Activated T-helper 1 cell treated with anti-CD3 and anti-CD28 coated beads, Interleukin-12 subunit alpha, Interleukin-12 subunit beta, Interleukin-2, Interleukin-4 antibody, amounts not matched to agents 30 ng/mL and 10 ng/mL and 1 ng/mL, durations not matched to agents 14 hours and 24 hours and 36 hours (primary cell): ENCODE measurements around the gene ZNF879. TPM values are rescaled to one million over a fixed set of nuclear protein-coding genes. Genes with fewer than 3 reads are reported as not detected.

ENCODE experiments used
- DNase-seq: peaks from one replicate; pipeline ENCODE4 v3.0.0; 2021; ENCODE audit warnings: low spot score
- H3K27ac Mint-ChIP-seq: one replicate; pipeline ENCODE4 v1.8.0; 2021; ENCODE audit warnings: mild to moderate bottlenecking, mixed read lengths
- H3K27me3 Mint-ChIP-seq: one replicate; pipeline ENCODE4 v1.8.0; 2022; ENCODE audit warnings: mild to moderate bottlenecking, moderate library complexity, mixed read lengths; ENCODE audit not compliant: insufficient read depth
- H3K36me3 Mint-ChIP-seq: one replicate; pipeline ENCODE4 v1.8.0; 2021; ENCODE audit warnings: low read depth, mixed read lengths
- H3K4me1 Mint-ChIP-seq: one replicate; pipeline ENCODE4 v1.8.0; 2021; ENCODE audit warnings: low read depth, mixed read lengths
- H3K4me3 Mint-ChIP-seq: one replicate; pipeline ENCODE4 v1.8.0; 2021; ENCODE audit warnings: mild to moderate bottlenecking, moderate library complexity, mixed read lengths
- H3K9me3 Mint-ChIP-seq: one replicate; pipeline ENCODE4 v1.8.0; 2021; ENCODE audit warnings: mixed read lengths
- intact Hi-C: fragments of 100-400 bp; cut with micrococcal nuclease; formaldehyde crosslinking; loops from one replicate; pipeline ENCODE4 v1.15.1; 2024
- total RNA-seq: library from RNA; stranded (reverse); gene quantifications from 2 replicates; pipeline ENCODE4 v1.2.3, GENCODE V29; 2022

Gene ZNF879
- total RNA-seq, 1 donor from 2014 or later = 2.2 TPM

DNA sequence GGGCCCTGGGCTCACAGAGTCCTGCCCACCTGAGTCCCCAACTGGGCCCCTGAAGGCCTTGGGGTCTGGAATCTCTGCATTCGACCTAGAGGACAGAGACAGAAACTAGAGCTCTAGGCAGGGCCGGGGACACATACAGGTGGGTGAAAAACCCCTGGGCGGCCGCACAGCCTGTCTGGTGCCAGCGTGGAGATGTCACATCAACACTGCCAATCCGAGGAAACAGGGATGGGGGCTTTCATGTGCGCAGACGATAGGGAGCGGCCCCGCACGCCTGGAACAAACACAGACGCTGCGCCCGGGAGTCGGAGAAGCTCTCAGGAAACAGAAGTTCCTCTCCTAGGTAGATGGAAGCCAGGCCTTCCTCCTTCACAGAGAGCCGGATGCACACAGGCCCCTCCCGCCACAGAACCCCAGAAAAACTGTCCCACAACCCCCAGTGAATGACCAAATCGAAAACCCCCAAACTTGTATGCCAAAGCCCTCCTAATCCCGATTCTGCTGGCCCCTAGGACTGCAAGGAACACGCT, 30.3 kb upstream of the ZNF879 start:
- H3K9me3 Mint-ChIP-seq = peaks cover 26% of the 10 kb centered on the region
- H3K4me1 Mint-ChIP-seq = no peaks in the 10 kb centered on the region
- peaks cover 10% of the 10 kb centered on the region for H3K27me3 Mint-ChIP-seq
- intact Hi-C loops = no loop called here
- no peak overlapping the region for H3K27ac Mint-ChIP-seq
- H3K4me3 Mint-ChIP-seq = no peak overlapping the region
- no peak for DNase-seq
- no peaks in the 10 kb centered on the region for H3K36me3 Mint-ChIP-seq

DNA sequence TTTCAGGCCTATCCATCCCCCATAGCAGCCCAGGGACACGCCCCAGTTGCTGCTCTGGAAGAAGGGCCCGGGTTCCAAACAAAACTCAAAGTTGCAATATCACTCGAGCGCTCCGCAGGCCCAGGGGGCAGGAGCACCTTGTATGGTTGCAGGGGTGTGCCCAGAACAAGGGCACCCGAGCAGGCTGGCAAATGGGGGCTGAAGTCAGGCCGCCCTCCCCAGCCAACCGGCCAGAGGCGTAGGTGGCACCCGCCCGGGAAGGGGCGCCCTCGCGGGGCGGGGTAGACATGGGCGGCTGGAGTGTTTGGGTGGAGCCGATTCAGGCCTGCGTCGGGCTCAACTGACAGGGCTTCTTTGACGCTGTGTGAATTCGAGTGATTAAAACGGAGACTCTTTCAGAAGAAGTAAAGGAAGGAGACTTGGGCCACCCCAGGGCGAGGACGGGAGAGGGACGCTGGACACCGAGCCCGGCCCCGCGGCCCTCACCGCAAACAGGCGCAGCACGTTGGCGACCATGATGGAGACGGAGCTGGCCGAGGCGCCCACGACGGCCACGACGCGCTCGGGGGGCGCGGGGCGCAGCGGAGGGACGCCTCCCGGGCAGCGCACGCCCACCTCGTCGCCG, 29.5 kb upstream of the ZNF879 start:
- no peak for DNase-seq
- no peak overlapping the region for H3K27ac Mint-ChIP-seq
- H3K27me3 Mint-ChIP-seq = peaks cover 10% of the 10 kb centered on the region
- no peaks in the 10 kb centered on the region for H3K4me1 Mint-ChIP-seq
- H3K36me3 Mint-ChIP-seq = no peaks in the 10 kb centered on the region
- intact Hi-C loops = no loop called here
- peaks cover 28% of the 10 kb centered on the region for H3K9me3 Mint-ChIP-seq
- no peak overlapping the region for H3K4me3 Mint-ChIP-seq

DNA sequence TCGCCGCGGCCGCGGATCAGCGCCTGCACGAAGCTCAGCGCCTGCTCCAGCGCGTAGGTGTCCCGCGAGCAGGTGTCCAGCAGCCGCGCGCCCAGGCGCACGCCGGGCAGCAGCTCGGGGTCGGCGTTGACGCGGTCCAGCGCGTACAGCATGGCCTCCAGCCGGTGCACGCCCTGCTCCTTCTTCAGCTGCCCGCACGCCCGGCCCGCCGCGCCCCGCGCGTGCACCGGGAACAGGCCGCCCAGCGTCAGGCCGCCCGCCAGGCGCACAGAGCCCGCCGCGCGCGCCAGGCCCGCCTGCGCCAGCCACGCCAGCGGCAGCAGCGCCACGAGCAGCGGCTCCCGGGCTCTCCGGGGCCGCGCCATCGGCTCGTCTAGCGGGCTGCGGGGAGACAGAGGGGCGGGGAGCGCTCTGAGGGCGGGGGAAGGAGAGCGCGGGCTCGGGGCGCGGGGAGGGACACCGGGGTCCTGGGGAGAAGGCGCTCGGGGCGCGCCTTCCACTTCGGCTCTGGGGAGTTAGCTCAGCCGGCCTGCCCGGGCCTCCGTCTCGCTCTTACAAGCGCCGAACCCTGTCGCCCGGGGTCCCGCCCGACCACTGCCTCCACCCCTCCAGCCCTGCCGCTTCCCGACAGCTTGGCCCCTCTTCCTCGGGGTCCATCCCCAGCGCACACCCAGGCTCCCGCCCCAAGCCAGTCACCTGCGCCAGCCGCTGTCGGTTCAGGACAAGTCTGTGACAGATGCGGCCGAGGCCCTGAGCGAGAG, 28.8 kb upstream of the ZNF879 start, which contains the start of gene GRM6:
Gene GRM6, minus strand, starts transcription at position 741 of the 761 bp plus-strand sequence. Its CDS starts 376 bp downstream, at position 365.
- Mint-ChIP-seq H3K36me3 (no peaks in the 10 kb centered on the region), H3K4me1 (no peaks in the 10 kb centered on the region), H3K9me3 (peaks cover 28% of the 10 kb centered on the region), H3K4me3 (no peak within 1 kb of the TSS), H3K27ac (no peak within 1 kb of the TSS), H3K27me3 (peaks cover 10% of the 10 kb centered on the region)
- intact Hi-C loops = no loop called here
- DNase-seq = no peak

DNA sequence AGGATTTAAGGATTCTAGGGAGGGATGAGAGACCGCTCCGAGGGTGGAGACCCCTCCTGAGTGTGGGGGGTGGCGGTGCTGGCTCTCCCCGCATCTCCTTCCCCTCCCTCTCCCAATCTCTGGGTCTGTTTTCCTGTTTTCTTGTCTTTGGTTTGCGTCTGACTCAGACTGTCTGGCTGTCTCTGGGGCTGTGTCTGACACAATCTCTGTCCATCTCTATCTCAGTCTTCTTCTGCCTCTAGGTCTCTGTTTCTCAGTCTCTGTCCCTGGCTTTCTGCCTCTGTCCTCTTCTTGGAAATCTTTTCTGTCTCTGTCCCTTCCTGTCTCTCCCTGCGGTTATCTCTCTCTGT, 28.3 kb upstream of the ZNF879 start:
- no peak overlapping the region for H3K27ac Mint-ChIP-seq
- DNase-seq = no peak
- H3K4me3 Mint-ChIP-seq = no peak overlapping the region
- H3K36me3 Mint-ChIP-seq = no peaks in the 10 kb centered on the region
- intact Hi-C loops = no loop called here
- H3K27me3 Mint-ChIP-seq = peaks cover 10% of the 10 kb centered on the region
- peaks cover 27% of the 10 kb centered on the region for H3K9me3 Mint-ChIP-seq
- H3K4me1 Mint-ChIP-seq = no peaks in the 10 kb centered on the region

DNA sequence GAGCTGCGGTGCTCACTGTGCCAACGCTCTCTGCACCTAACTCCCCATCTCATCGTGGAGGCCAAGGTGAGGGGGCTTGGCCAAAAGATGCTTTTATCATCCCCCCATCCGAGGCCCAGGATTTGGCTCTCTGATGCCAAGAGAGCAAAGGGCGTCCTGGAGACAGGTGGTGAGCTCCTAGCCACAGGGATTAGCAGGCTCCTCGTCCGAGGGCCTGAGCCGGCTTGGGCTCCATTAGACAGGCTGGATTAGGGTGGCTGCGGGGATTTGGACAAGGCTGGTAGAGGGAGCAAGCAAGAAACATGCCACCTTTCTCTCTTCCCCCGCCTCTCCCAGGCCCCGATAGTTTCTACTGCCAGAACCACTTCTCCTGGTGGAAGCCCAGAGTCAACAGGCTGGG, 27.4 kb upstream of the ZNF879 start:
- H3K27me3 Mint-ChIP-seq = peaks cover 10% of the 10 kb centered on the region
- no peak for DNase-seq
- H3K4me1 Mint-ChIP-seq = no peaks in the 10 kb centered on the region
- H3K4me3 Mint-ChIP-seq = no peak overlapping the region
- no peaks in the 10 kb centered on the region for H3K36me3 Mint-ChIP-seq
- intact Hi-C loops = no loop called here
- peaks cover 30% of the 10 kb centered on the region for H3K9me3 Mint-ChIP-seq
- H3K27ac Mint-ChIP-seq = no peak overlapping the region

DNA sequence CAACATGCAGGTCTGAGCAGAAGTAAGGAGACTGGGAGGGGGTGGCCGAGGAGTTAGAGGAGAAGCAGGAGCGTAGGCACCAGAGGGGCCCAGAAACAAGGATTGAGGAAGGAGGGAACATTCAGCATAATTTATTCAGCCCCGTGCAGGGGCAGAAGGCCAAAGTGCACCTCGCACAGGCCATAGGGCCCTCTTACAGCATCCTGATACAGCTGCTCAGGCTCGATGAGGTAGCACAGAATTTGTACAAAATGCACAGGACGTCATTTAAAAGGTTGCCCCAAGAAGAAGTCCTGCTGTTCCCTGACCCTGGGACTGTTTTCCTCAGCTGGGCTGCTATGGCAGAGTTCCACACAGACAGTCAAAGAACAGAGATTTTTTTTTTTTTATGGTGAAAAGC, 26.4 kb upstream of the ZNF879 start:
- no peak for DNase-seq
- Mint-ChIP-seq H3K4me1 (no peaks in the 10 kb centered on the region), H3K9me3 (peaks cover 29% of the 10 kb centered on the region), H3K27me3 (peaks cover 10% of the 10 kb centered on the region), H3K36me3 (no peaks in the 10 kb centered on the region), H3K27ac (no peak overlapping the region), H3K4me3 (no peak overlapping the region)
- intact Hi-C loops = no loop called here

DNA sequence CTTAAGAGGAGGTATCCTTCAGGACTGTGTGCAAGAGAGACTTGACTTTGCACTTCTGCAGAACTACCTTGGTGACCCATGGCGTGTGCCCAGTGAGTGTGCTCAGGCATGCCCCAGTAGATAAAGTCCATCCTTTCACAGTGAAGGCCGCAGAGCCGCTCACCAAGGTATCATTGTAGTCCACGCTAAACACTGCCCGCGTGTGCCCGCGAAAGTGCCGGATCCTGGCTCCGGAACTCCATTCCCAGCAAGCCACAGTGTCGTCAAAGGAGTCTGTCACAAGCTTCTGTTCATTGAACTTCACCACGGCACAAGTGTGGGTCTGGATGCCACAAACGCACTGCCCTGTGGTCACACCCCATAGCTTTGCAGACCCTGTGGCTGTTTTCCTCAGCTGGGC, 25.2 kb upstream of the ZNF879 start:
- no peaks in the 10 kb centered on the region for H3K36me3 Mint-ChIP-seq

DNA sequence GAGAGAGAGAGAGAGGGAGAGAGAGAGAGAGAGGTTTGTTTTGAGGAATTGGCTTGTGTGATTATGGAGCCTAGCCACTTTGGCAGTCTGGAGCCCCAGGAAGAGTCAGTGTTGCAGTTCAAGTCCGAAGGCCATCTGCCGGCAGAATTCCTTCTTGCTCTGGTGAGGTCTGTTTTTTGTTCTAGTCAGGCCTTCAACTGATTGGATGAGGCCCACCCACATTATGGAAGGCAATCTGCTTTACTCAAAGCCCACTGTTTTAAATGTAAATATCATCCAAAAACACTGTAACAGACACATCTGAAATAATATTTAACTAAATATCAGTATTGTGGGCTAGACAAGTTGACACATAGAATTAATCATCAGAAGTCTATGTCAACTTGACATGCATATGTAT, 17.0 kb upstream of the ZNF879 start:
- no peak for DNase-seq
- Mint-ChIP-seq H3K4me1 (no peaks in the 10 kb centered on the region), H3K36me3 (no peaks in the 10 kb centered on the region), H3K9me3 (peaks cover 28% of the 10 kb centered on the region), H3K4me3 (no peak overlapping the region), H3K27ac (no peak overlapping the region), H3K27me3 (no peaks in the 10 kb centered on the region)
- intact Hi-C loops = no loop called here

More for the DNA sequence above, 25.2 kb upstream of the ZNF879 start:
- Mint-ChIP-seq H3K9me3 (peaks cover 28% of the 10 kb centered on the region), H3K27me3 (peaks cover 10% of the 10 kb centered on the region), H3K4me1 (no peaks in the 10 kb centered on the region), H3K4me3 (no peak overlapping the region), H3K27ac (no peak overlapping the region)
- no peak for DNase-seq
- intact Hi-C loops = no loop called here

DNA sequence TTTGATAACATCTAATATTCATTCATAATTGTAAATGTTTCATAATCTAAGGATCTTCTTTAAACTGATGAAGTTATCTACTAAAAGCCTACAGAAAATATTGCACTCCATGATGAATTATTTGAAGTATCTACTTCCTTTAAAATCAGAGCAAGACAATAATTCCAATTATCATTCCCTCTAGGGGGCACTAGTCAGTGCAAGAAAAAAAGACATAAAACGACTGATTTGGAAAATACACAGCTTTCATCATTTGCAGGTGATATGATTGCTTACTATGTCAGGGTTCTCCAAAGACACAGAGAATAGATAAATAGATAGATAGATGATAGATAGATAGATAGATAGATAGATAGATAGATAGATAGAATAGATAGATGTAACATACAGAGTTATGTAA, 14.9 kb upstream of the ZNF879 start:
- no peak overlapping the region for H3K27ac Mint-ChIP-seq

DNA sequence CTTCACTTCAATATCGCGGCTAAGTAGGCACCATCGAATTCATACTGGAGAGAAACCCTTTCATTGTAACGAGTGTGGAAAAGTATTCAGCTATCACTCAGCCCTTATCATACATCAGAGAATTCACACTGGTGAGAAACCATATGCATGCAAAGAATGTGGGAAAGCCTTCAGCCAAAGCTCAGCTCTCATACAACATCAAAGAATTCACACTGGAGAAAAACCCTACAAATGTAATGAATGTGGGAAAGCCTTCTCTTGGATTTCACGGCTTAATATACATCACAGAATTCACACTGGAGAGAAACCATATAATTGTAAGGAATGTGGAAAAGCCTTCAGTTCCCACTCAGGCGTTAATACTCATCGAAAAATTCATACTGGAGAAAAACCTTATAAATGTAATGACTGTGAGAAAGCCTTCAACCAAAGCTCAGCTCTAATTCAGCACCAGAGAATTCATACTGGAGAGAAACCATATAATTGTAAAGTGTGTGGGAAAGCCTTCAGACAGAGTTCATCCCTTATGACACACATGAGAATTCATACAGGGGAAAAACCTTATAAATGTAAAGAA, 9.5 kb downstream of the ZNF879 start:
- Mint-ChIP-seq H3K9me3 (peaks cover 89% of the 10 kb centered on the region), H3K4me3 (no peak overlapping the region), H3K27me3 (no peaks in the 10 kb centered on the region), H3K36me3 (peaks cover 42% of the 10 kb centered on the region), H3K4me1 (no peaks in the 10 kb centered on the region), H3K27ac (no peak overlapping the region)
- DNase-seq = no peak
- intact Hi-C loops = no loop called here

More for the DNA sequence above, 14.9 kb upstream of the ZNF879 start:
- no peaks in the 10 kb centered on the region for H3K4me1 Mint-ChIP-seq
- peaks cover 25% of the 10 kb centered on the region for H3K9me3 Mint-ChIP-seq
- DNase-seq = no peak
- intact Hi-C loops = no loop called here
- H3K27me3 Mint-ChIP-seq = no peaks in the 10 kb centered on the region
- H3K36me3 Mint-ChIP-seq = no peaks in the 10 kb centered on the region
- H3K4me3 Mint-ChIP-seq = no peak overlapping the region

DNA sequence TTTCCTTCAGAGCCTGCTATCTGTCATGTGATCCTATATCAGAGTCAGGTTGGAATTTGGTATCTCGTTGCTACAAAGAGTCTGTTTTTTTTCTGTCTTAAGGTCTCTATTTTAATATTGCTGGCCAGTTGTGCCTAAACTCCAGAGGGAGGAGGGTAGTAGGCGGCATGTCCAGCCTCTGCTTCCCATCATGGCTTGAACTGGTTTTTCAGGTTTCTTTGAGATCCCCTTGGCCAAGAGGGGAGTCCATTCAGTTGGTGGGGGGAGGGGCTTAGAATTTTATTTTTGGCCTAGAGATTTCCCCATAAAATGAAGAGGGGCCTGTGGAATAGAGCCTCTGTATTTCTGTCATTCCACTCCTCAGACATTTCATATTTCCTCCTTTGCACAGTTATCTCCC, 21.2 kb downstream of the ZNF879 start:
- no peak for DNase-seq
- Mint-ChIP-seq H3K27me3 (no peaks in the 10 kb centered on the region), H3K36me3 (no peaks in the 10 kb centered on the region), H3K9me3 (peaks cover 57% of the 10 kb centered on the region), H3K4me3 (no peak overlapping the region), H3K4me1 (no peaks in the 10 kb centered on the region), H3K27ac (no peak overlapping the region)
- intact Hi-C loops = no loop called here

DNA sequence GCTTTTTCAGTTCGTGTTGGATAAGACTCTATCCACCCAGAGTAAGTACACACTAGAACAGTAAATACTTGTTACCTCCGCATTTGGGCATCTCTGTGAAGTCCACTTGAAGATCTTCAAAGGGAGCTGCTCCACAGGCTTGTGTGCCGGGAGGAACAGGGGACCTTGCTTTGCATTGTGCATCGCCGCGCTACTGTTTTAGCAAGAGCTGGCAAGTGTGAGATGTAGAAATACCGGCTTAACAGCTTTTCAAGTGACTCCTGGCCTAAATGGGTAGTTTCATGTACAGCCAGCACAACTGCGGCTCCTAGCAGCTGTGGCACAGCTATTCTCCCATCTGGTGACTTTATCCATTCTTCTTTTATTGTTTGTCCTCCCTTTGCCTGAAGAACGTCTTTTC, 28.2 kb downstream of the ZNF879 start:
- Mint-ChIP-seq H3K27me3 (no peaks in the 10 kb centered on the region), H3K9me3 (peaks cover 50% of the 10 kb centered on the region), H3K27ac (no peak overlapping the region), H3K4me3 (no peak overlapping the region), H3K4me1 (no peaks in the 10 kb centered on the region), H3K36me3 (no peaks in the 10 kb centered on the region)
- intact Hi-C loops = no loop called here
- DNase-seq = no peak

DNA sequence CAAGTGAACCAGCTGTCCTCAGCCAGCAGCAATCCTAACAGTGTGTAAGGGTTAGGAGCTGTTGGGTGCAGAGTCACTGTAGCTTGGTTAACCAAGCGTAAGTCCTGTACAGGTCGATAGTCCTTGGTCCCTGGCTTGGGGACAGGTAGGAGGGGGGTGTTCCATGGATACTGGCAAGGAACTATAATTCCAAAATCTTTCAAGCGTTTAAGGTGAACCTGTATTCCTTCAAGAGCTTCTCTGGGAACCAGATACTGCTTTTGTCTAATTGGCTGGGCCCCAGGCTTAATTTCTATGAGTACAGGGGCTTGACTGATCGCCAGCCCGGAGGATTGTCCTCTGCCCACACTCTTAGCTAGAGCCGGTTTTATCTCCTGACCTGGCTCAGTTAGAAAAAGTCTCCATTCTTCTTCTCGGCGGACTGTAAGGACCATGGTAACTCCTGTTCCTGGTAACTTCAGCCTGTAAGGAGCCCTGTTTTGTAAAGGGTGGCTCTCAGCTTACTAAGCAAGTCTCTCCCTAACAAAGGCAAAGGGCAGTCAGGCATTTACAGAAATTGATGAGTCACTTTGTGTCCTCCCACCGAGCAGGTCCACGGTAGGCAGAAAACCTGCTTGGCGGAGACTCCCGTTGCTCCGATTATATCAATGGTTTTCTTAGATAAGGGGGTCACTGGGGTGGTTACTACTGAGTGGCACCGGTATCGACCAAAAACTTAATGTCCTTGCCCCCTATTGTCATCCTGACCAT, 30.6 kb downstream of the ZNF879 start:
- Mint-ChIP-seq H3K4me1 (no peaks in the 10 kb centered on the region), H3K4me3 (no peak overlapping the region), H3K9me3 (peaks cover 45% of the 10 kb centered on the region), H3K27ac (no peak overlapping the region), H3K36me3 (no peaks in the 10 kb centered on the region), H3K27me3 (no peaks in the 10 kb centered on the region)
- intact Hi-C loops = no loop called here
- DNase-seq = no peak
